Measurements from ENCODE around the gene CPVL. TPM values are rescaled to one million over a fixed set of nuclear protein-coding genes. Genes with fewer than 3 reads are reported as not detected.

CPVL gene
- total RNA-seq, 1 donor from 2014 or later: 56.6 TPM

GRCh38 chr7:29119538-29119937 lies 26.8 kb downstream of the CPVL start:
- Histone ChIP-seq H3K4me3 (no peak overlapping the region), H3K9ac (no peak overlapping the region), H3K27ac (no peak overlapping the region), H2AFZ (replicated peaks) (no peak overlapping the region), H3K4me2 (no peak overlapping the region), H3K36me3 (no peaks in the 10 kb centered on the region), H3K79me2 (ENCODE audit: low read depth) (no peaks in the 10 kb centered on the region), H3K9me3 (ENCODE audit: low read depth) (no peaks in the 10 kb centered on the region), H3K4me1 (peaks cover 16% of the 10 kb centered on the region), H4K20me1 (ENCODE audit: low read depth) (no peaks in the 10 kb centered on the region), H3F3A (ENCODE audit: low read depth) (no peaks in the 10 kb centered on the region), H3K27me3 (no peaks in the 10 kb centered on the region)
- Mint-ChIP-seq H3K4me3 (no peak overlapping the region), H3K36me3 (no peaks in the 10 kb centered on the region), H3K27me3 (ENCODE audit: insufficient read depth, low read depth) (no peaks in the 10 kb centered on the region), H3K9me3 (no peaks in the 10 kb centered on the region), H3K4me1 (peaks cover 11% of the 10 kb centered on the region), H3K27ac (no peak overlapping the region)
- DNase-seq (ENCODE audit: low spot score): no peak
- TF ChIP-seq EZH2 (IDR thresholded peaks at IDR 0.05): no peak
- TF ChIP-seq CTCF (IDR thresholded peaks at IDR 0.05): no peak

GRCh38 chr7:29116361-29117200 lies 29.8 kb downstream of the CPVL start:
- Mint-ChIP-seq H3K9me3 (no peaks in the 10 kb centered on the region), H3K36me3 (no peaks in the 10 kb centered on the region), H3K27me3 (ENCODE audit: insufficient read depth, low read depth) (no peaks in the 10 kb centered on the region), H3K4me1 (peaks cover 11% of the 10 kb centered on the region), H3K4me3 (no peak overlapping the region), H3K27ac (no peak overlapping the region)
- H3K4me1 ChIP-seq: peaks cover 16% of the 10 kb centered on the region
- no peaks in the 10 kb centered on the region for H4K20me1 ChIP-seq (ENCODE audit: low read depth)
- H3K27me3 ChIP-seq: no peaks in the 10 kb centered on the region
- H3K79me2 ChIP-seq (ENCODE audit: low read depth): no peaks in the 10 kb centered on the region
- no peaks in the 10 kb centered on the region for H3F3A ChIP-seq (ENCODE audit: low read depth)
- DNase-seq (ENCODE audit: low spot score): no peak
- no peaks in the 10 kb centered on the region for H3K36me3 ChIP-seq
- H3K9ac ChIP-seq: no peak overlapping the region
- no peaks in the 10 kb centered on the region for H3K9me3 ChIP-seq (ENCODE audit: low read depth)
- H3K4me2 ChIP-seq: no peak overlapping the region
- H3K4me3 ChIP-seq: no peak overlapping the region
- no peak overlapping the region for H3K27ac ChIP-seq
- H2AFZ ChIP-seq (replicated peaks): no peak overlapping the region
- TF ChIP-seq EZH2 (IDR thresholded peaks at IDR 0.05) (no peak), EZH2phosphoT487 (IDR thresholded peaks at IDR 0.05) (no peak), CTCF (IDR thresholded peaks at IDR 0.05) (no peak)

GRCh38 chr7:29115753-29116152 lies 30.6 kb downstream of the CPVL start:
- Histone ChIP-seq H4K20me1 (ENCODE audit: low read depth) (no peaks in the 10 kb centered on the region), H3F3A (ENCODE audit: low read depth) (no peaks in the 10 kb centered on the region), H3K4me3 (no peak overlapping the region), H3K4me2 (no peak overlapping the region), H3K4me1 (peaks cover 16% of the 10 kb centered on the region), H2AFZ (replicated peaks) (no peak overlapping the region), H3K79me2 (ENCODE audit: low read depth) (no peaks in the 10 kb centered on the region), H3K27me3 (no peaks in the 10 kb centered on the region), H3K36me3 (no peaks in the 10 kb centered on the region), H3K9ac (no peak overlapping the region), H3K9me3 (ENCODE audit: low read depth) (no peaks in the 10 kb centered on the region), H3K27ac (no peak overlapping the region)
- no peak for TF ChIP-seq EZH2phosphoT487 (IDR thresholded peaks at IDR 0.05)
- no peak for TF ChIP-seq CTCF (IDR thresholded peaks at IDR 0.05)
- TF ChIP-seq EZH2 (IDR thresholded peaks at IDR 0.05): no peak
- DNase-seq (ENCODE audit: low spot score): no peak
- H3K4me3 Mint-ChIP-seq: no peak overlapping the region
- peaks cover 2% of the 10 kb centered on the region for H3K9me3 Mint-ChIP-seq
- H3K27me3 Mint-ChIP-seq (ENCODE audit: insufficient read depth, low read depth): no peaks in the 10 kb centered on the region
- H3K4me1 Mint-ChIP-seq: peaks cover 11% of the 10 kb centered on the region
- no peak overlapping the region for H3K27ac Mint-ChIP-seq
- H3K36me3 Mint-ChIP-seq: peaks cover under 1% of the 10 kb centered on the region

Measured in neural progenitor cell (in vitro differentiated cells).